RPMI8226 (cell line): ENCODE measurements around the gene RHBDD1.

ENCODE experiments used
- DNase-seq: peaks from one replicate; pipeline ENCODE4 v3.0.0-alpha.2; 2015

The RHBDD1 gene

DNA sequence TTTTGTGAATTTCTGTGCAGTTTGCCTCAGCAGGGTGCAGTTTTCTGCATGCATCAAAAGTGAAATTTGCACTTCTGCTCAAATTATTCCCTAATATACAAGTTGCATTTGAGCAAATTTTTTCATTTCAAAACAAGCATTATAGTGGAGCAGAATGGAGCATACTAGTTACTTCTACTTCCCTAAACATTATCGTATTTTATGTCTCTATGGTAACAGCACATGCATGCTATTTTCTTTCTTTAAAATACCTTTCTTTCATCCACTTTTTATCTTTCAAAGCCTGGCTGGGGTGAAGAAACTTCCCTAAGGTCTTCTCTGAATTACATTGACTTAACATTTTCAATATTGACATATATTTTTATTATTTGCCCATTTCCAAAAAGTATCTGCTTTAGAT, 11.2 kb downstream of the RHBDD1 start:
- DNase-seq: no peak

DNA sequence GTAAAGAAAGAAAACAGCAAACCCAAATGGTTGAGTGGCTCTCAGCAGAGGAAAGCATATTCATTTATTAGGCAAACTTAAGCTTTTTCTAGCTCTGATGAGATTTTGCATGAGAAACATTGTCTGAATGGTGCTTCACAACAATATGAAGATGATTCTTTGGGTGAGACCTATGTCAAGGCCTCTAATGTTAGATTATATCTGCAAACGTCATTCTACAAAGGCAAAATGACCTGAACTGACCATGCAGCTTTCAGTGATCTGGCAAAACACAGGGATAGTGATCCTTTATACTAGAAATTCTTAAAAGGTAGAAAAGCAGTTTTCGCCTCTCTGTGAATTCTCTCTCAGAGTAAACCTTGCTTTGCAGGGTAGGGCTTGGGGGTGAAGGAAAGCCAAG, 11.7 kb downstream of the RHBDD1 start:
- no peak for DNase-seq

DNA sequence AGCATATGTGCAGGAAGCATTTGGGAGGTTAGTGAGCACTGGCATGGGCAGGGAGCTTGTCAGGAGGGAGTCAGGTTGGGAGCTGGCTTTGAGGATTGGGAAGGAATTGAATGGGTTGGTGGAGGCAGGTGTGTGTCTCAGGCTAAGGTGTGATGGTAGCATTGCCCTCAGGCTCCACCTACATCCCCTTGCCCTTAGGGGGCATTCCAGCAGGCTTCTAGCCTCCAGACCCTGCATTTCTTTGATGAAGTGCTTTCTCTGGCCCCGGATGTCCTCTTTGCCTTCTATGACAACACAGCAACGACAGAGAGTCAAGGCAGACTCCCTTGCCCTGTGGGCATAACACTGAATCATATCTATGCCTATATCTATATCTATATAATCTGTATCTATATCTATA, 13.5 kb downstream of the RHBDD1 start:
- DNase-seq: no peak

DNA sequence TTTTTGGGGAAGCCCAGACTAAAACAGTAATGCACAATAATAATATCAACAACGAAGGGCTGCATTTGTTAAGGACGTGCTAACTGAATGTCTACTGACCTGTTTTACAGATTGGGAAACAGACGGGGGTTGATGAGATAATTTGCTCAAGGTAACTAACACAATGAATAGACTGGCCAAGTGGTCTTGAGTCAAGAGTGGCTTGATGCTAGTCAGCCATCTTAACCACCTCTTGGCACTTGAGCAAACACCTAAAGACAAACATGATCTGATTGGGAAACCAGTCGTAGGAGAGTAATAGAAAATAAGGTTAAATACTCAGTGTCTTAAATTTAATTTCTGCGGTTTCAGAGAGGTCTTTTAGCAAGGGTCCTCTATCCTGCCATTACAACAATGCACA, 14.2 kb downstream of the RHBDD1 start:
- DNase-seq: no peak

DNA sequence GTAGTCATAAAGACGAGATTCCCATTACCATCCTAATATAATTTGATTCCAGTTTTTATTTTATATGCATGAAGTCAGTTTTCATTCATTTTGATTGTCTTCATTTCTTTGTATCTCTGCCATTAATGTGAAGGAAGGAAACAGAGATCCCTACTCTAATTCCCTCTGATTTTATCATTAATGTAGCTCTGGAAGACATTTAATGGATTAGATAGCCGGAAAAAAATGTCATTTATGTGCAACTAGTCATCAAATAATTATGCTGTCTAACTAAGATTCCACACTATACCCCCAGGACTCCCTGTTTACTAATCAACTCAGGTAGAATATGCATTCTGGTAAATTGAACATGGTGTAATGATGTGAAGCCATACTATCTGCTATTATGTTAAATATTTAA, 19.9 kb downstream of the RHBDD1 start:
- DNase-seq: no peak

DNA sequence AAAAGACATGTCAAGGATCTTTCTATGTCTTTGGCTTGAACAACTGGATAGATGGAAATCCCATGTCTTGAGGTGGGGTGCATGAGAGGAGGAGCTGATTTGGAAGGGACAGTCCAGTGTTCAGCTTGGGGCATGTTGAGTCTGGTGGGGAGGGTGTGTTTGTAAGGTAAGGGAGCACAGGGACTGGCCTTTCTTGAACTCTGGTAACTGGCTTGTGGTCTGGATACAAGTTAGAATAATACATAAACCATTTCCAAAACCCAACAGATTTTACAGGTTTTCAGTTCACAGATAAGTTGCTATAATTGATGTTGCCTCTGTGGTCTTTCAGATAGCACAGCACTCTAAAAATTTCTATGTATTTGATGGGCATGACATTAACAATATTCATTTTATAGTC, 24.2 kb downstream of the RHBDD1 start:
- no peak for DNase-seq

DNA sequence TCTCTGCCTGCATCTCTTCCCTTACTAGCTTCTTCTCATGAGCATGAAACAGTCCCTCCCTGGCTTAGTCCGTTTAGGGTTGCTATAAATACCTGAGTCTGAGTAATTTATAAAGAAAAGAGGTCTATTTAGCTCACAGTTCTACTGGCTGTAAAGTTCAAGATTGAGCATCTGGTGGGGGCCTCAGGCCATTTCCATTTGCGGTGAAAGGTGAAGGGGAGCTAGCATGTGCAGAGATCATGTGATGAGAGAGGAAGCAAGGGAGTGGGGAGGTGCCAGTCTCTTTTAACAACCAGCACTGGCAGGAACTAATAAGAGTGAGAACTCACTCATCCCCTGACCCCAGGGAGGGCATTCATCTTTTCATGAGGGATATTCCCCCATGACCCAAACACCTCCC, 26.8 kb downstream of the RHBDD1 start:
- DNase-seq: no peak

DNA sequence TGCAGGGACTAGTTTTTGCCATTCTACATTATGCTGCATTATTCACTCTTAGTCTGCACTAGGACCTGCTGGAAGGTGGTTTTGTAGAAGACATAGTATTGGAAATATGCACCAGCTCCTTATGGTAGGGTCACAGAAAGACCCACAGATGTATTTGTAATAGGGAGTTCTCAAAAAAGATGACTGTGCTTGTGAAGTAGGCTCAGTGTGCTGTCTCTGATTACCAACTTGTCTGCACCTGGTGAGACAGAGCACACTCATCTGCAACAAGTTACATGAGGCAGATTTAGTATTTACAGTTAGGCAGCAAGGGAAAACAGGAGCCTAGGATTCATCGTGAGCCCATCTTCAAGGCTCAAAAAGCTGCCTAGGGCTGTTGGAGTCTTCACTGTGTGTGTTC, 29.4 kb downstream of the RHBDD1 start:
- DNase-seq: no peak

DNA sequence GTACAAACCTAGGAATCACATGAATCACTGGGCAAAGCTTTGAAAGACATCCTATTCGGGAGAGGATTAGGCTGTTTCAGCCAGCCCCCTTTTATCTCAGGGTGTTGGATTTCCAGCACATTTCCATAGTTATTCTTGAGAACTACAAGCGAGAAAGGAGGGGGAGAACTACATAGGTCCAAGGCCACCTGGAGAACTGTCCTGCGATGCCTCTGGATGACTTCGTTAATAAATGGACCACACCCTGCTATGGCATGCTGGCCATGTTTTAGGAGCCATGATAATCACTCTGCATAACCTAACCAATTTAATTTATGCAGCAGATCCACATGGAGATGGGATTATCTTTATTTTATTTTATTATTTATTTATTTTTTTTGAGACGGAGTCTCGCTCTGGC, 29.9 kb downstream of the RHBDD1 start:
- no peak for DNase-seq

DNA sequence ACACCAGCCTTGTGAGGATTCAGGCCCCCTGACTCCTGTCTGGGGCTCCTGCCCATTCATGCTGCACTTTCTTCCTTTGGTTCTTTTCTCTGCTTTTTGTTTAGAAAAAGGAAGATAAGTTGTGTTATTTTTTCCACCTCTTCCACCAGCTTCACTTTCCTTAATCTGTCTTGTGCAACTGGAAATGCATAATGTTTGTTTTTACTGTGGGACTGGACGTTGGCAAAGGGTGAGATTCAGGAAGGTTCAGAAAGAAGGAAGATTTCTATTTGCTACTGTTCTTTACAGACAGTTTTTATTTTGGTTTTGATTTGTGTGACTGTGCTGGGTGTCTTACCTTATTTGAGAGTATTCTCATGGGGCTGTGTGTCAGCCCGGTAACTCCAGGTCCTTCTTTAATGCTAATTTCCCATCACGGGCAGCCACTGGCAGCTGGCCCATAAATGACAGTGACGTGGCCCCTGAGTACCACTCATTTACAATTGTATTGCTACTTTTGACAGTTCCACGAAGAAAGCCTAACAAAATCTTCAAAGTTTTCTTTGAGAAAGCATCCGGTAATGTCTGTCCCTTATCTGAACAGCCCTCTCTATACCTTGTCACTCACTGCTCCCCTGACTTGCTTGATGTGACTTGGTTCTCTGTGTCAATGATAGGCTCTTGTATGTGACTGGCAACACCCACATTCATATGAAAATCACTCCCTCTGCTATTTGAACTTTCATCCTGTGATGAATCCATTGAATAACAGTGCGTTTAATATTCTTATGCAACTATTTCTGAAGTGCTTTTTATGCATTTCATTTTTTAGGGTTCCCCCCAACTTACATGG, 32.7 kb downstream of the RHBDD1 start:
- DNase-seq: no peak

DNA sequence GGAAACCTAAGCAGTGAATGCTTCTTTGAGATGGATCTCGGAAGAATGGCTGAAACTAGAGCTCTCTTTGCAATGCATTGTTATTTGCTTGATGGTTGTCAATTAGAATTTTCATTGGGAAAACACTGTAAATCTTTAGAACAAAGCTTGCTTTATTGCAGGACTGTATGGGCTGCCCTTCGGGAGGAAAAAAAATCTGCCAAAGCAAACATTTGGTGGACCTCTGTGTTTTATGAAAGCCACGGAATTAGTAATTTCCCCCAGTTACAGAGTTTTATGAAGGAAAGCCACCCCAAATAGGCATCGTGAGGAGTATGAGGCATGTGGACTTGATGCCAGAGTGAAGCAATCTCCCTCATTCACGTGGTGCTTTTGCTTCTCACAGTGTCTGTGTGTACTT, 33.5 kb downstream of the RHBDD1 start:
- DNase-seq: no peak

DNA sequence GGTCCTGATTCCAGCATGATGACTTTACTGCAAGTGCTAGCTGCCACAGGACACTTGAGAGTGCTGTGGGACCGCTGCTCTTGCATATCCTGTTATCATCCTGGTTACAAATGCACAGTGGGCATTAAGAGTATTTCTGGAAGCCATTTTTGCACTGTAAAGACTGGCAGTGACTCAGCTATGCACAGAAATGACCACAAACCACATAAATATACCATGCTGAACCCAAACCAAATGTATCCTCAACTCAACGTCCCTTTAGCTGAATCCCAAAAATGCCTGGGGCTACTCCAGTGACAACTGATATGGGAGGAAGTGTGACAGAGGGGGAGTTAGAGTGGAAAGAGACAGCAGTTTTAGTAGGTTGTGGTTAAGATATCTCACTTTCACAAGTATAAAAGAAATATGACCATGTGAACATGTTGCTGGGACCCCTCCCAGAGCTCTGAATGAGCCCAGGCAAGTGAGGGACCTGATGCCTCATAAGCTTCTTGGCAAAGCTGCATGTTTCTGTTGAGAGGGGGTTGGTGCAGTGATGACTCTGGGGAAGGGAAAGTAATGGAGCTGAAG, 37.3 kb downstream of the RHBDD1 start:
- no peak for DNase-seq

DNA sequence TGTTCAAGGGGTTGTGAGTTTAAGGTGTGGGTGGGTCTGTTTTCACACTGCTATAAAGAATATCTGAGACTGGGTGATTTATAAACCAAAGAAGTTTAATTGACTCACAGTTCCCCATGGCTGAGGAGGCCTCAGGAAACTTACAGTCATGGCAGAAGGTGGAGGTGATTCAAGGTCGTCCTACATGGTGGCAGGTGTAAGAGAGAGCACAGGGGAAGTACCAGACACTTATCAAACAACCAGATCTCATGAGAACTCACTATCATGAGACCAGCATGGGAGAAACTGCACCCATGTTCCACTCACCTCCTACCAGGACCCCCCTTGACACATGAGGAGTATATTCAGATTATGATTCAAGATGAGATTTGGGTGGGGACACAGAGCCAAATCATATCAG, 38.0 kb downstream of the RHBDD1 start:
- no peak for DNase-seq

DNA sequence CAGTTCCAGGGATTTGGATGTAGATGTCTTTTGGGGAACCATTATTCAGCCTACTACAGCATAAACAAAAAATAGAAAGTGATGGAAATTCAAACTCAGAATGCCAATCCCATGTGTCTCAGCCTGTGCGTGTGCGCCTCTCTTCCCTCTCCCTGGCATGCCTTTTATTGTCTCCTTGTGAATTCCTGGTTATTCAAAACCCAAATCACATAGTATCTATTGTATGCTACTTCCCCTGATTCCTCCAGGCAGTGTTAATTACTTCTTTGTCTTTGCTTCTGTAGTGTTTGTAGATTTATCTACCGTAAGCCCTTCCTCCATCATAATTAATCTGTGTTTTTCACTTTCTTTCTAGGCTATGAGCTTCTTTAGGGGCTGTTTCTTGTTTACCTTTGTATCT, 38.9 kb downstream of the RHBDD1 start:
- DNase-seq: no peak

DNA sequence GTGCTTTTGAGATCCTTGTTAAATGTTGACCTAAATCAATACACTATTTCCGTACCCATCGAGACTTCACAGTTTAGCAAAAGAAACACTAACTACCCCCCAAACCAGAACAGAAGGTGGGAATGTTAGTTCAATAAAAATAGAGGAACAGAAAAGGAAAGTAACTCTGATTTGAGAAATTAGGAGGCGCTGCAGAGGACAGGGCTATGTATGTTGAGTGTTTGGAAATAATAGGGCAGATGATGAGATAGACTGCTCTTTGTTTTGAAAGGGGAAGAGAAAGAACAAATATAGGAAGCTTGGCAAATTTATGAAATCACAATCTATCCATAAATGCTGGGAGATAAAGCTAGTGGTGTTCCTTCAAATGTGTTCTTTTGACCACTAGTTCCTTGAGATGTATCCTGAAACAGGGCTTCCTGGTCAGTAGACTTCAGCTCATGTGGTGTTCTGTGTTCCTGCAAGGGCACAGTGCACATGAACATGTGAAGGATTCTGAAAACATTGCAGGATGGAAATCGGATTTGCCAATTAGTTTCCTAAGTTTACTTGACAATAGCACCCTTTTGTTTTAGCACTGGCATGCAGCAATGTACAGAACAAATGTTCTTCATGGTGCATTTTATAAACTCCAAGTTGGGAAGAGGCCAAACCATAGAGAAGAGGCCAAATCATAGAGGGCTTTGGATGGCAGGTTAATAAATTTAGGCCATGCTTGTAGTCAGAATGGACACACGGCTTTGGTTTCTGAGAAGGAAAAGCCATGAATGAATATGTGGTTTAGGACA, 39.8 kb downstream of the RHBDD1 start:
- DNase-seq: no peak

DNA sequence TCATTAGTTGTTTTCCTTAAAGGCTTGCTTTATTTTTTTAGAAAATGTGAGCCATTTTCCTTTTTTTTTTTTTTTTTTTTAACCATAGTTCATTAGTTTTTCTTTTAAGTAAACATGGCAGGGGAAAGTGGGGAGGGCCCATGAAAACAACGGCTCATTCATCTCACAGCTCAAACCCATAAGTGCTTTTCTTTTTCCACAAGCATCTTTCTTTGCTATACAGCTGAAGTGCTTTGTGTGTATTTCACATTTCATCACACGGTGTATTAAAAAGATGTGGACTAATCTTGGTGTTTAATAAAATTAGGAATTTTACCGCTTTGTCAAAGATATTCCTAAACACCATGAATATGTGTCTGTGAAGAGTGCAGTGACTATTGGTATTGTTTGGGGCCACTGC, 41.6 kb downstream of the RHBDD1 start:
- no peak for DNase-seq

DNA sequence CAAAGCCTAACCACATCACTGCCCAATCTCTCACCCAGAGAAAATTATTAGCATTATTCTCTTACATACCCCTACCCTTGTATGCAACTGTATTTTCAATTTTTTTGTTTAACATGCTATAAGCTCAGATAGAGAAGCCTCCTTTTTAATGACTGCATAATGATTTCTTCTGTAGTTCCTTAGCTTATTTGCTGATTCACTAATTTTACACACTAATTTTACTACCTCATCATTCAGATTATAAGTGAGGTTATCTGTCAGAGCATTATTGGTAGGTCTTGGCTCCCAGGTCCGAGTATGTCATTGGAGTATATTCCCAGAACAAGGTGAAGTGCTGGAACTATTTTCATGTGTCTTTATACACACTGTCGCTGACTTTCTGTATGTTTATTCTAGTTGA, 45.4 kb downstream of the RHBDD1 start:
- DNase-seq: no peak

DNA sequence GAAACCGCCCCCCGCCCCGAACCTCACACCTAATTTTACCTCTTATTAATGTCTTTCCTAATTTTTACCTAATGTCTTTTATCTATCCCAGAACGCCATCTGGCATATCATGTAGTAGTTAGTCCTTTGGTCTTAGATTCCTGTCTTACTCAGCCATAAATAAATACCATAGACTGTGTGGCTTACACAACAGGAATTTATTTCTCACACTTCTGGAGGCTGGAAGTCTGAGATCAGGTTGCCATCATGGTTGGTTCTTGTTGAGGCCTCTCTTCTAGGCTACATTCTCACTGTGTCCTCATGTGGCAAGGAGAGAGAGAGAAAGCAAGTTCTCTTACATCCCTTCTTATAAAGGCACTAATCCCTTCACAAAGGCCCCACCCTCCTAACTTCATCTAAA, 46.8 kb downstream of the RHBDD1 start:
- DNase-seq: no peak

DNA sequence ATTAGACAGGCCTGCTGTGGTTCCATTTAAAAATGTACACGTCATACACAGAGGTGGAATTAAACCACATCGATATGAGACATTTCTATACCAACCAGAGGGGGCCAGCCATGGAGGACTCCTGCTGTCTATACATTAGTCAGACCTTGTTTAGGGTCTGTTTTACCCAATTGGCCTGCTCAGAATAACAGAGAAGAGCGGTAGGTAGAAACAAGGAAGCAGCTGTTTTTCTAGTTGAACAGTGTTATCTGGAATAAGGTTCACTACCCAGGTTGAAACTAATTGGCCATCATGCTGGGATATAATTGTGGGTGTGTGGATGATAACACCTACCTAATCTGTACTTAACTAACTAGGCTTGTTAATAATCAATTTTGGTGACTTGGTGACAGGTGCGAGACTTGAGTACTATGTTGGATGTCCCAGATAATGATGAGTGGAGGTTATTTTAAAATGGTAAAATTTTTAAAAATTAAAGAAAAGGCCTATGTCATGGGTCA, 47.5 kb downstream of the RHBDD1 start:
- no peak for DNase-seq

DNA sequence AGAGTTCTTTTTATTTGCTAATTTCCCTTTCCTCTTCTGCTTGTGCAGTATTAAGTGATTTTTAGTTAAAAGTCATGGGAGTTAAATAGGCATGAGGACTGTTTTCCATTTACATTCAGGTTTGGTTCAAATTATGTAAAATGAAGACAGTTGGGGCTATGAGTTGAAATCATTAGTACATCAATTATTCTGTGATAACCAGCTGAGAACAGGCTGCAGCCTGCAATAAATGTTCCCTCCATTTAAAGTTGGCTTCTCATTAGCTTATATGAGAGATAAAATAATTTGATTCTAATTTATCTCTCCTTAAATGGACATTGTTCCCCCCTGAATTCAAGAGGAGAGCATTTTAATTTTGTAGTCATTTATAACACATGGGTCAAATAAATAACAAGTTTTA, 48.3 kb downstream of the RHBDD1 start:
- no peak for DNase-seq

DNA sequence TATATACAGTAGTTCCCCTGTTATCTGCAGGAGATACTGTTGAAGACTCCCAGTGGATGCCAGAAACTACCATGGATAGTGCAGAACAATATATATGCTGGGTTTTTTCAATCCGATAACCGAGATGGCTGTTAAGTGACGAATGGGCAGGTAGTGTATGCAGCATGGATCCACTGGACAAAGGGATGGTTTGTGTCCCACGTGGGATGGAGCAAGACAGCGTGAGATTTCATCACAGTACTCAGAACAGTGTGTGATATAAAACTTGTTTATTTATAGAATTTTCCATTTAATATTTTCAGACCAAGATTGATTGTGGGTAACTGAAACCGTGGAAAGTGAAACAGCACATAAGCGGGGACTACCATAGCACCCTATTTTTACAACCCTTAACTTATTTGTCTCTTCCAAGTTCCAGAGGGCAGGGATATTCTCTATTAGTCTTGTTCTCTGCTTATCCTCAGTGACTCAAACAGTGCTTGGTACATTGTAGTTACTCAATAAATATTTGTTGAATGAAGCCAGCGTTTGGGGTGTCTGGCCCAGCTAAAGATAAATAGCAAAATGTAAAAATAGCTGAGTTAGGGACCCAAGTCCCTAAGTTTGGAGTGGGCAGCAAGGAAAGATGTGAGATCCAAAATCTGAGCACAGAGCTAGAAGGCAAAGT, 50.0 kb downstream of the RHBDD1 start:
- no peak for DNase-seq

DNA sequence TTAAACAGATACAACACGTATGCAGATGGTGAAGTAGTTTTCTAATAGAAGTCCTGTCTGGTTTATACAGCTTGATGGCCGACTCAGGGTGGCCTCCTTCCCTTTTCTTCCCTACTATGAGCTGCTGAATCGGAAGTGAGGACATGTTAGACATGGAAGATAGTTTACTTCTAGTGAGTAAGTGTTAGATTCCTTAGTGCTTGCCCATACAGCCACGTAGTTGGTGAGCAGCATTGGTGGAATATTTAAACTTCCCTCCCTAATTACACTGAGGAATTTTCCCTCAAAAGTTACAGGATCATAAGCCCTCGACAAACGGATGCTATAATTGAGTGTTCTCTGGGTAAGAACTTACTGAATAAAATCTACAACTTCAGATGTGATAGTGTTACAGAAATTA, 52.1 kb downstream of the RHBDD1 start:
- no peak for DNase-seq

DNA sequence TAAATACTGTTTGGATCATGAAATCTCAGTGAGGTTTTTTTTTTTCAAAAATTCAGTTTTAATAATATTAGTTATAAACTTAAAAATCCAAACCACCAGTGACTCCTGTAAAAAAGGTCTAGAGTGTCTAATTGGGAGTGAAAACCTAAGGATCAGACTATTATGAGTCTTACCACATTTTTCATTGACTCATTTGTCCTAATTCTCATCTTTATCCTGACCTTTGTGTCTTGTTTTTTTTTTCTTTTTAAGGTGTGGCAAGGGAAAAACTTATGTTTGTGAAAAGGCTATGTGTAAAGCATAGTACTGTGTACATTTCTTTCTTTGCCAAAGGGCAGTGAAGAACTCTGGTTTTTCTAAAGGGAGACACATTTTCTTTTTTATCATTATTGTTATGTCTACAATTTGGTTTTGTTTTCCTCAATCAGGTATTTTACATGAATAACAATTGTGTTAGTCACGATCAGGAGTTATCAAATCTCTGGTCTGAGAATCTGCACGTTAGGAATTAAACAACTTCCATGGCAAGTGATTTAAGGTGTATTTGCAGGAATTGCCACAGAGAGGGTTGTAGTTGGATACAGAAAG, 52.6 kb downstream of the RHBDD1 start:
- DNase-seq: no peak
